Heart left ventricle (tissue), 16 donors: ENCODE data around the gene CCDC106. TPM values are rescaled to one million over a fixed set of nuclear protein-coding genes. Genes with fewer than 3 reads are reported as not detected.

Source experiments
- ATAC-seq, 4 donors: fragments of 200-7000 bp; cut with Tn5 transposase; one replicate each; pipeline ENCODE4 v1.9.1; 2020 to 2022; ENCODE audit warnings: moderate library complexity in 4 of 4, mild to moderate bottlenecking in 3 of 4, moderate number of reproducible peaks in 1 of 4
- DNase-seq, 5 donors: peaks; one replicate each; pipeline ENCODE4 v3.0.0-alpha.2; 2020
- H3K27ac ChIP-seq, 12 donors: fragments of 200-600 bp; sonication (generic) in 4 of 12; one replicate each; pipeline versions ENCODE4 v1.5.0 to v1.8.0; 2016 to 2022; ENCODE audit warnings: mild to moderate bottlenecking in 2 of 12
- H3K27me3 ChIP-seq, 9 donors: fragments of 200-600 bp; sonication (generic) in 2 of 9; one replicate each; pipeline versions ENCODE4 v1.5.1 to v1.8.0; 2016 to 2022; ENCODE audit warnings: mild to moderate bottlenecking in 3 of 9
- H3K36me3 ChIP-seq, 9 donors: fragments of 200-600 bp; sonication (generic) in 2 of 9; one replicate each; pipeline versions ENCODE4 v1.5.0 to v1.8.0; 2018 to 2022; ENCODE audit warnings: mild to moderate bottlenecking in 2 of 9
- H3K4me1 ChIP-seq, 12 donors: fragments of 200-600 bp; sonication (generic) in 4 of 12; one replicate each; pipeline versions ENCODE4 v1.5.0 to v1.8.0; 2016 to 2022; ENCODE audit warnings: mild to moderate bottlenecking in 3 of 12
- H3K4me3 ChIP-seq, 12 donors: fragments of 200-600 bp; sonication (generic) in 4 of 12; one replicate each; pipeline versions ENCODE4 v1.5.0 to v1.8.0; 2017 to 2022; ENCODE audit warnings: mild to moderate bottlenecking in 9 of 12, moderate library complexity in 4 of 12
- H3K9me3 ChIP-seq, 12 donors: fragments of 200-600 bp; sonication (generic) in 4 of 12; one replicate each; pipeline versions ENCODE4 v1.5.0 to v1.8.0; 2016 to 2022; ENCODE audit warnings: mild to moderate bottlenecking in 1 of 12
- POLR2A ChIP-seq, 2 donors: fragments of 450-650 bp; IDR thresholded peaks; one replicate each; pipeline ENCODE4 v1.6.1; 2017; ENCODE audit warnings: antibody characterized with exemption in 2 of 2, mild to moderate bottlenecking in 2 of 2, moderate library complexity in 2 of 2
- WGBS, 4 donors: extraction: QIAGEN DNeasy Blood & Tissue Kit in 2 of 4; methylation state at CpG; one replicate each; pipeline versions ENCODE4 v1.1.5 to v1.1.7; 2013 to 2018; 5-methylcytosine and 5-hydroxymethylcytosine counted together
- intact Hi-C, 10 donors: fragments of 100-400 bp; cut with DNase I; formaldehyde crosslinking; loops; one replicate each; pipeline versions ENCODE4 v1.11.1 to v1.14.2; 2022
- polyA plus RNA-seq, 2 donors: library from polyadenylated mRNA; stranded (reverse); fragments of 200-250 nt; gene quantifications; one replicate each; pipeline ENCODE4 v1.2.3, GENCODE V29; 2013
- total RNA-seq, 9 donors: library from RNA; depleted of rRNA in 2 of 9; stranded (reverse); fragments of >200 nt in 2 of 9; fragmentation: NEBNext Ultra II Directional in 3 of 9; extraction: Animal tissue kit (Norgen Biotek cat#: 25700) in 3 of 9; gene quantifications; one replicate each; pipeline versions ENCODE4 v1.1.0 to v1.2.4, GENCODE V29; 2016 to 2023
- TF ChIP-seq, protein P1 (sequence below), 12 donors: fragments of 200-600 bp; sonication (generic) in 4 of 12; IDR thresholded peaks; one replicate each; pipeline versions ENCODE4 v1.5.0 to v1.8.0; 2018 to 2022; ENCODE audit warnings: antibody characterized with exemption in 12 of 12, mild to moderate bottlenecking in 5 of 12
- donor health status: ischemic (EF 13 %, LVEDD 7.1; RV severe dilation, severe dysfunction).
- donor health status: healthy with polysubstance abuse.
- donor health status: DM: no; HTN: yes; CAD: no.
- donor health status: DM: no; HTN: no; CAD: no.
- donor health status: ischemic (EF 25% LVEDD 6.9; RV normal size, moderate dysfunction).
- donor health status: ischemic (EF 25% LVEDD 5.7; RV mildly dilated, moderate dysfunction).
- donor health status: healthy.
- donor health status: DM: yes; HTN: yes; CAD: no.
- donor health status: ischemic (EF 35%, LVEDD 5.7; RV mildly dilated, moderate dysfunction).
- donor health status: nonischemic (EF 11% LVEDD 7.7; RV severe dilation, severe dysfunction).
- donor health status: DM: yes; HTN: yes; CAD: no.
- donor health status: PGD.
- donor health status: ischemic (EF 29% LVEDD 5.4; RV normal size, mild dysfunction).
- donor health status: nonischemic (EF 23%, LVEDD 6.1; RV moderate dilation, normal function).

Gene CCDC106
- total and polyA plus RNA-seq, 11 donors = 11.7 to 27.7 (median 16.5) TPM

DNA sequence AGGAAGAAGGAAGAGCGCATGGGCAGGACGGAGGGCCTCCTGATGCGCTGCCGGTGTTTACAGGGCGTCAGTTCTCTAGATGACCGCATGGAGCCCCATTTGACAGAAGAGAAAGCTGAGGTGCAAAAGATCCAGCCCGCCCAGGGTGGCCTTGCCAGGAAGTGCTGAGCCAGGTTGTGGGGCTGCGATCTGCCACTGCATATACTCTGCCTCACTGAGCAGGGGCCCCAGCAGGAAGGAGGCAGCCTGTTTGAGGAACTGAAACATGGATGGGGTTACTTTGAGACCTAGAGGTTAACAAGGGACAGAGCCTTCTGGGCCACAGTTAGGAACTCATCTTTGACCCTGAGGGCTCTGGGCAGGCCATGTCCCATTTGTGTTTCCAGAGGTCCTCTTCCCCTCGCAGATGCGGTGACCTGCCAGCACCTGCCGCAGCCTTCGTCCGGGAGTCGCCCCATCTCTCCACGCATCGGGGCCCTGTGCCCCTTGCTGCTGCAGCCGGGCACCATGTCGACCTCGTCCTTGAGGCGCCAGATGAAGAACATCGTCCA lies 30.2 kb downstream of the CCDC106 start:
- ATAC-seq (peak in 1 of 4 donors; percentile 27), DNase-seq (peak in 3 of 5 donors; percentile 38 to 78 (median 52))
- peak overlapping the region in 3 of 12 donors; percentile 12 to 86 (median 26) for H3K4me3 ChIP-seq

GRCh38 chr19:55679343-55680257 lies 31.6 kb downstream of the CCDC106 start:
- ATAC-seq = no peak
- H3K27ac ChIP-seq = peak overlapping the region in 1 of 12 donors; percentile 96
- no peaks in the 10 kb centered on the region for H3K9me3 ChIP-seq
- DNase-seq = no peak
- H3K4me1 ChIP-seq = peaks cover 12 to 56% (median 34%) of the 10 kb centered on the region in 12 donors
- TF ChIP-seq, protein P1, sequence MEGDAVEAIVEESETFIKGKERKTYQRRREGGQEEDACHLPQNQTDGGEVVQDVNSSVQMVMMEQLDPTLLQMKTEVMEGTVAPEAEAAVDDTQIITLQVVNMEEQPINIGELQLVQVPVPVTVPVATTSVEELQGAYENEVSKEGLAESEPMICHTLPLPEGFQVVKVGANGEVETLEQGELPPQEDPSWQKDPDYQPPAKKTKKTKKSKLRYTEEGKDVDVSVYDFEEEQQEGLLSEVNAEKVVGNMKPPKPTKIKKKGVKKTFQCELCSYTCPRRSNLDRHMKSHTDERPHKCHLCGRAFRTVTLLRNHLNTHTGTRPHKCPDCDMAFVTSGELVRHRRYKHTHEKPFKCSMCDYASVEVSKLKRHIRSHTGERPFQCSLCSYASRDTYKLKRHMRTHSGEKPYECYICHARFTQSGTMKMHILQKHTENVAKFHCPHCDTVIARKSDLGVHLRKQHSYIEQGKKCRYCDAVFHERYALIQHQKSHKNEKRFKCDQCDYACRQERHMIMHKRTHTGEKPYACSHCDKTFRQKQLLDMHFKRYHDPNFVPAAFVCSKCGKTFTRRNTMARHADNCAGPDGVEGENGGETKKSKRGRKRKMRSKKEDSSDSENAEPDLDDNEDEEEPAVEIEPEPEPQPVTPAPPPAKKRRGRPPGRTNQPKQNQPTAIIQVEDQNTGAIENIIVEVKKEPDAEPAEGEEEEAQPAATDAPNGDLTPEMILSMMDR (IDR thresholded peaks at IDR 0.05) = no peak
- TF ChIP-seq POLR2A (IDR thresholded peaks at IDR 0.05) = no peak
- WGBS, 4 donors = 82 to 91% (median 88%) methylated on average over 20 to 24 of the region's 24 CpGs
- peaks cover 2 to 66% (median 63%) of the 10 kb centered on the region in 9 donors for H3K36me3 ChIP-seq
- no peaks in the 10 kb centered on the region for H3K27me3 ChIP-seq
- intact Hi-C loops = no loop called here
- H3K4me3 ChIP-seq = no peak overlapping the region

More for the DNA sequence above, 30.2 kb downstream of the CCDC106 start:
- TF ChIP-seq, protein P1 (IDR thresholded peaks at IDR 0.05) = no peak
- no peak for TF ChIP-seq POLR2A (IDR thresholded peaks at IDR 0.05)
- Histone ChIP-seq H3K9me3 (no peaks in the 10 kb centered on the region), H3K4me1 (peaks cover 12 to 61% (median 37%) of the 10 kb centered on the region in 12 donors), H3K36me3 (peaks cover 2 to 62% (median 55%) of the 10 kb centered on the region in 9 donors), H3K27me3 (no peaks in the 10 kb centered on the region), H3K27ac (peak overlapping the region in 9 of 12 donors; percentile 37 to 96 (median 84))
- 85 to 88% (median 86%) methylated on average over 21 of the region's 21 CpGs for WGBS, 4 donors
- intact Hi-C loops = no loop called here

- Histone ChIP-seq H3K4me3 (no peak overlapping the region), H3K9me3 (no peaks in the 10 kb centered on the region), H3K27me3 (no peaks in the 10 kb centered on the region), H3K27ac (no peak overlapping the region), H3K4me1 (peaks cover 12 to 55% (median 33%) of the 10 kb centered on the region in 12 donors), H3K36me3 (peaks cover 2 to 75% (median 72%) of the 10 kb centered on the region in 9 donors)
- TF ChIP-seq, protein P1 (IDR thresholded peaks at IDR 0.05) = no peak
- no peak for TF ChIP-seq POLR2A (IDR thresholded peaks at IDR 0.05)
- ATAC-seq (no peak), DNase-seq (no peak)
- 89 to 94% (median 90%) methylated on average over 16 to 20 of the region's 20 CpGs for WGBS, 4 donors
- intact Hi-C loops = no loop called here
These were observed 32.5 kb downstream of the CCDC106 start for GRCh38 chr19:55680339-55681130.
